H1 (cell line): Measurements from ENCODE around the gene BCL2A1. TPM values are rescaled to one million over a fixed set of nuclear protein-coding genes. Genes with fewer than 3 reads are reported as not detected.
A peak's percentile ranks its signal among the peaks of the same experiment; 100 is the strongest.

ENCODE experiments used
- CTCF ChIA-PET: fragments of 300-600 bp; sonication (Branson Sonifier 250); formaldehyde crosslinking; loops from one replicate; lab custom pipeline; 2021; ENCODE audit not compliant: partially characterized antibody; lab: Charles Lee
- POLR2A ChIA-PET: fragments of 300-600 bp; sonication (Branson Sonifier 250); formaldehyde crosslinking; loops from one replicate; lab custom pipeline; 2021; ENCODE audit warnings: inconsistent platforms; ENCODE audit not compliant: partially characterized antibody; lab: Charles Lee
- DNase-seq, 2 experiments: peaks; one replicate each; pipeline versions ENCODE4 v3.0.0 to v3.0.0-alpha.2; 2010 to 2022; ENCODE audit warnings: low spot score in 2 of 2, low read depth in 1 of 2, mixed read lengths in 1 of 2
- FAIRE-seq: peaks from 2 replicates; lab custom pipeline; 2011; peaks lifted over from hg19 to GRCh38; lab: Jason Lieb, UNC
- H2AFZ ChIP-seq: 2 replicates; pipeline ENCODE4 v1.8.1; 2012; ENCODE audit warnings: low read length, inconsistent platforms
- H2AK5ac ChIP-seq: 2 replicates; pipeline ENCODE4 v1.6.1; 2013; ENCODE audit warnings: low read depth, low read length
- H2BK120ac ChIP-seq: replicated peaks from 2 replicates; pipeline ENCODE3; 2013; ENCODE audit warnings: low read depth, low read length, inconsistent platforms
- H2BK12ac ChIP-seq: 2 replicates; pipeline ENCODE4 v1.6.1; 2013; ENCODE audit warnings: low read depth, low read length
- H2BK15ac ChIP-seq: 2 replicates; pipeline ENCODE4 v1.6.1; 2013; ENCODE audit warnings: low read length
- H2BK20ac ChIP-seq: 2 replicates; pipeline ENCODE4 v1.6.1; 2013; ENCODE audit warnings: low read length
- H2BK5ac ChIP-seq: 2 replicates; pipeline ENCODE4 v1.6.1; 2013; ENCODE audit warnings: low read depth, low read length
- H3K14ac ChIP-seq: 2 replicates; pipeline ENCODE4 v1.6.1; 2013; ENCODE audit warnings: inconsistent platforms; ENCODE audit not compliant: insufficient read length
- H3K18ac ChIP-seq: 2 replicates; pipeline ENCODE4 v1.6.1; 2013; ENCODE audit warnings: low read length; ENCODE audit errors: extremely low read depth
- H3K23ac ChIP-seq: 2 replicates; pipeline ENCODE4 v1.6.1; 2013; ENCODE audit warnings: inconsistent platforms; ENCODE audit not compliant: insufficient read length
- H3K23me2 ChIP-seq: 2 replicates; pipeline ENCODE4 v1.6.1; 2013; ENCODE audit warnings: low read depth, low read length
- H3K27ac ChIP-seq: 2 replicates; pipeline ENCODE4 v1.6.1; 2011; ENCODE audit warnings: low read depth, low read length, inconsistent platforms
- H3K27me3 ChIP-seq, 4 experiments: replicated peaks in 1 of 4; 1 replicate in 1 of 4; 2 replicates in 3 of 4; pipeline versions ENCODE4 v1.6.1 to v1.8.1; 2011 to 2013; ENCODE audit warnings: low read length in 3 of 4, mild to moderate bottlenecking in 3 of 4, inconsistent platforms in 2 of 4, mixed read lengths in 2 of 4, moderate library complexity in 1 of 4; ENCODE audit not compliant: control insufficient read depth in 3 of 4, insufficient read depth in 3 of 4; ENCODE audit errors: extremely low read depth in 1 of 4
- H3K36me3 ChIP-seq, 4 experiments: 2 replicates each; pipeline versions ENCODE4 v1.6.1 to v1.8.1; 2011 to 2013; ENCODE audit warnings: mild to moderate bottlenecking in 4 of 4, low read length in 3 of 4, moderate library complexity in 2 of 4, control low read depth in 1 of 4, inconsistent platforms in 1 of 4; ENCODE audit not compliant: insufficient read depth in 4 of 4, control insufficient read depth in 2 of 4
- H3K4ac ChIP-seq: replicated peaks from 2 replicates; pipeline ENCODE3; 2013; ENCODE audit warnings: low read length, low read depth, mixed read lengths, inconsistent platforms; ENCODE audit not compliant: insufficient read length
- H3K4me1 ChIP-seq, 4 experiments: replicated peaks in 1 of 4; 1 replicate in 1 of 4; 2 replicates in 3 of 4; pipeline versions ENCODE4 v1.6.1 to v1.8.1; 2011 to 2013; ENCODE audit warnings: low read length in 3 of 4, inconsistent platforms in 2 of 4, mixed read lengths in 1 of 4; ENCODE audit not compliant: insufficient read depth in 4 of 4, control insufficient read depth in 3 of 4
- H3K4me2 ChIP-seq, 2 experiments: 2 replicates each; pipeline versions ENCODE4 v1.6.1 to v1.8.1; 2011 to 2013; ENCODE audit warnings: low read depth in 2 of 2, low read length in 2 of 2, control low read depth in 1 of 2, inconsistent platforms in 1 of 2, mild to moderate bottlenecking in 1 of 2; ENCODE audit not compliant: insufficient read depth in 1 of 2
- H3K4me3 ChIP-seq, 4 experiments: fragments of 200-600, 300-600 bp in 1 of 4; sonication (generic), shearing (Covaris generic), sonication (Bioruptor Twin) in 1 of 4; 2 replicates each; pipeline versions ENCODE4 v1.5.1 to v1.8.1; 2011 to 2016; ENCODE audit warnings: low read length in 4 of 4, low read depth in 3 of 4, control low read depth in 2 of 4, inconsistent platforms in 2 of 4, mild to moderate bottlenecking in 2 of 4, mixed read lengths in 1 of 4, moderate library complexity in 1 of 4; ENCODE audit not compliant: insufficient read depth in 2 of 4; ENCODE audit errors: extremely low read depth in 1 of 4
- H3K56ac ChIP-seq: replicated peaks from 2 replicates; pipeline ENCODE3; 2013; ENCODE audit warnings: low read depth, mild to moderate bottlenecking, mixed read lengths, low read length, inconsistent platforms; ENCODE audit not compliant: insufficient read length
- H3K79me1 ChIP-seq: 2 replicates; pipeline ENCODE4 v1.6.1; 2013; ENCODE audit warnings: low read depth, low read length, control low read depth
- H3K79me2 ChIP-seq, 2 experiments: 2 replicates each; pipeline versions ENCODE4 v1.6.1 to v1.8.1; 2012 to 2013; ENCODE audit warnings: low read length in 2 of 2, mild to moderate bottlenecking in 2 of 2, inconsistent platforms in 1 of 2; ENCODE audit not compliant: insufficient read depth in 2 of 2, control insufficient read depth in 1 of 2
- H3K9ac ChIP-seq, 4 experiments: replicated peaks in 1 of 4; 1 replicate in 1 of 4; 2 replicates in 3 of 4; pipeline versions ENCODE4 v1.6.1 to v1.8.1; 2011 to 2013; ENCODE audit warnings: low read depth in 3 of 4, low read length in 3 of 4, control low read depth in 2 of 4, mild to moderate bottlenecking in 2 of 4, moderate library complexity in 2 of 4, inconsistent platforms in 1 of 4; ENCODE audit errors: extremely low read depth in 1 of 4
- H3K9me3 ChIP-seq, 2 experiments: 2 replicates each; pipeline versions ENCODE4 v1.6.1 to v1.8.1; 2012 to 2013; ENCODE audit warnings: mild to moderate bottlenecking in 2 of 2, moderate library complexity in 2 of 2, control low read depth in 1 of 2, inconsistent platforms in 1 of 2, low read depth in 1 of 2, low read length in 1 of 2, mixed read lengths in 1 of 2; ENCODE audit not compliant: insufficient read depth in 2 of 2
- H4K20me1 ChIP-seq, 2 experiments: replicated peaks in 1 of 2; 2 replicates each; pipeline versions ENCODE3 to v1.8.1; 2011 to 2013; ENCODE audit warnings: inconsistent platforms in 2 of 2, low read length in 2 of 2, mild to moderate bottlenecking in 1 of 2; ENCODE audit not compliant: insufficient read depth in 2 of 2, control insufficient read depth in 1 of 2
- H4K5ac ChIP-seq: 2 replicates; pipeline ENCODE4 v1.6.1; 2013; ENCODE audit warnings: low read length, low read depth, mixed read lengths, inconsistent platforms; ENCODE audit not compliant: insufficient read length
- H4K8ac ChIP-seq: 2 replicates; pipeline ENCODE4 v1.8.0; 2013; ENCODE audit warnings: mild to moderate bottlenecking, moderate library complexity, low read length, inconsistent platforms; ENCODE audit not compliant: insufficient read depth; ENCODE audit errors: extremely low read depth
- H4K91ac ChIP-seq: replicated peaks from 2 replicates; pipeline ENCODE3; 2013; ENCODE audit warnings: low read length, mixed read lengths, inconsistent platforms; ENCODE audit not compliant: insufficient read length
- ASH2L ChIP-seq: fragments of 200-600, 300-600 bp; sonication (generic); IDR thresholded peaks from one replicate; pipeline ENCODE4 v1.7.1; 2017; ENCODE audit warnings: low read length
- CHD2 ChIP-seq: IDR thresholded peaks from 2 replicates; pipeline ENCODE4 v1.6.1; 2012; ENCODE audit warnings: low read length, improper control_type of control experiment
- CTCF ChIP-seq, 3 experiments: IDR thresholded peaks; 1 replicate in 2 of 3; 2 replicates in 1 of 3; pipeline versions ENCODE4 v1.5.1 to v1.6.1; 2011; ENCODE audit warnings: low read length in 3 of 3, mild to moderate bottlenecking in 3 of 3, inconsistent platforms in 2 of 3, low read depth in 1 of 3, moderate library complexity in 1 of 3; ENCODE audit not compliant: insufficient read depth in 1 of 3; ENCODE audit errors: control extremely low read depth in 1 of 3
- RBBP5 ChIP-seq: IDR thresholded peaks from 2 replicates; pipeline ENCODE4 v1.7.1; 2012; ENCODE audit warnings: low read depth, mild to moderate bottlenecking, inconsistent platforms, low read length, moderate library complexity, borderline replicate concordance
- RNF2 ChIP-seq: fragments of 200-900, 300-1000 bp; sonication (generic); IDR thresholded peaks from 2 replicates; pipeline ENCODE4 v1.7.1; 2016; ENCODE audit warnings: borderline replicate concordance, low read depth, mild to moderate bottlenecking, antibody characterized with exemption, low read length; ENCODE audit not compliant: poor library complexity, severe bottlenecking; ENCODE audit errors: missing control alignments
- SRF ChIP-seq: IDR thresholded peaks from 2 replicates; pipeline ENCODE4 v1.6.1; 2011; ENCODE audit warnings: mild to moderate bottlenecking, low read depth, low read length, moderate library complexity
- TEAD4 ChIP-seq: IDR thresholded peaks from 2 replicates; pipeline ENCODE4 v1.6.1; 2012; ENCODE audit warnings: low read depth, low read length, inconsistent platforms, mixed read lengths
- WGBS, 2 experiments: shearing (Covaris generic) in 1 of 2; methylation state at CpG; one replicate each; pipeline versions ENCODE4 v1.1.6 to v1.1.7; 2013 to 2015; ENCODE audit warnings: low lambda C conversion rate in 2 of 2, mixed read lengths in 2 of 2, inconsistent platforms in 1 of 2, low coverage in 1 of 2, missing lambda C conversion rate in 1 of 2; ENCODE audit not compliant: insufficient replicate concordance in 2 of 2, insufficient coverage in 1 of 2, insufficient read length in 1 of 2; ENCODE audit errors: extremely low coverage in 1 of 2, missing lambda C conversion rate in 1 of 2; 5-methylcytosine and 5-hydroxymethylcytosine counted together
- polyA plus RNA-seq, 7 experiments: library from polyadenylated mRNA; depleted of rRNA in 3 of 7; stranded (reverse) in 5 of 7; unstranded in 2 of 7; fragments of >200 nt in 5 of 7; fragments of 200-250 nt in 2 of 7; gene quantifications; 1 replicate in 5 of 7; 2 replicates in 1 of 7; 4 replicates in 1 of 7; pipeline versions ENCODE4 v1.2.1 to v1.2.3, GENCODE V29; 2011 to 2013; ENCODE audit warnings: missing spikeins in 2 of 7, mixed read lengths in 2 of 7
- total RNA-seq: library from RNA; stranded (reverse); fragmentation: NEBNext Ultra II Directional; extraction: Animal tissue kit (Norgen Biotek cat#: 25700); gene quantifications from 2 replicates; pipeline ENCODE4 v1.2.1, GENCODE V29; 2021

Gene BCL2A1
- total and polyA plus RNA-seq, 2 of the 8 experiments (the other 6 are each of a cell fraction or from before 2014, with no cell fraction given), result not detected

DNA sequence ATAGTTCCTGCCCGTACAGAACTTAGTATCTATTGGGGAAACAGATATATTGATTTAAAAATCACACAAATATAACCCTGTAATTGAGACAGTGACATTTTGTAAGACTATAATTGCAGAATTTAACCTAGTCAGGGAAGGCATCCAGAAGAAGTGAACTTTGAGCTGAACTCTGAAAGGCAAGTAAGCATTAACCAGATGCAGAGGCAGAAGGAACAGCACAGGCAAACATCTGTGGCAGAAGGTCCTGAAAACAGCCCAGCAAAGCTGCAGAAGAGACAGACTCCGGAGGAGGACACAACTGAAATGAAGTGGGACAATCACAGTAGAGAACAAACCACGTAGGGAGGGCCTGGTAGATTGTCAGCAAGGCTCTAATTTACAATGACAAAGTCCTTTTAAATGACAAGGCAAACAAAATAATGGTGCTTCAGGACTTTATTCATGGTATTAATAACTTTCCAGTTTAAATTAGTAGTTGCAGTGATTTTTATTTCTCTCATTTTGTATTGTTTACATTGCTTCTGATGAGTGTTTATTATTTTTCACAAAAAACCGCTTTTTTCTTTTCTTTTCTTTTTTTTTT is 14.5 kb downstream of the BCL2A1 start:
- peak overlapping the region; percentile 72; the same call in 1 of the 2 replicates for H2AFZ ChIP-seq
- no peaks in the 10 kb centered on the region for H3K4me1 ChIP-seq
- no peak overlapping the region for H3K4me3 ChIP-seq
- no peaks in the 10 kb centered on the region for H3K27me3 ChIP-seq
- WGBS, 2 experiments, result 78% methylated on average over 3 of the region's 4 CpGs; no CpG with 5 or more reads in 1 of the 2 experiments
- H3K23me2 ChIP-seq, result no peaks in the 10 kb centered on the region
- no peak for DNase-seq
- no peaks in the 10 kb centered on the region for H3K79me2 ChIP-seq
- POLR2A ChIA-PET, result interaction anchor here (1.2 kb wide), 1 partner anchor 10 kb away, joined by 3 read pairs; no protein-coding TSS in a partner anchor
- no peak overlapping the region for H3K27ac ChIP-seq
- H3K18ac ChIP-seq, result no peak overlapping the region
- no peaks in the 10 kb centered on the region for H3K9me3 ChIP-seq
- no peak overlapping the region for H2BK12ac ChIP-seq
- CTCF ChIA-PET, result no interaction called here
- H2BK20ac ChIP-seq, result no peak overlapping the region
- no peaks in the 10 kb centered on the region for H4K20me1 ChIP-seq
- no peak overlapping the region for H3K23ac ChIP-seq
- H3K14ac ChIP-seq, result no peak overlapping the region
- no peak overlapping the region for H2BK120ac ChIP-seq
- H2BK5ac ChIP-seq, result no peak overlapping the region
- H4K91ac ChIP-seq, result no peak overlapping the region
- H4K8ac ChIP-seq, result no peak overlapping the region
- H3K4me2 ChIP-seq, result no peak overlapping the region
- H3K9ac ChIP-seq, result no peak overlapping the region
- no peak overlapping the region for H2AK5ac ChIP-seq
- H3K4ac ChIP-seq, result no peak overlapping the region
- no peak overlapping the region for H4K5ac ChIP-seq
- FAIRE-seq, result no peak
- H3K56ac ChIP-seq, result no peak overlapping the region
- H3K79me1 ChIP-seq, result no peaks in the 10 kb centered on the region
- H3K36me3 ChIP-seq, result no peaks in the 10 kb centered on the region
- TF ChIP-seq RNF2, result no peak
- no peak for TF ChIP-seq ASH2L
- TF ChIP-seq TEAD4, result no peak
- TF ChIP-seq RBBP5, result no peak
- TF ChIP-seq CHD2, result no peak
- no peak for TF ChIP-seq CTCF (IDR thresholded peaks at IDR 0.05; ENCODE audit: control extremely low read depth in 1 of 3, insufficient read depth in 1 of 3, low read depth in 1 of 3, low read length in 3 of 3)
- TF ChIP-seq SRF, result no peak
- H2BK15ac ChIP-seq, result no peak overlapping the region
